GM23338 (cell line): Measurements from ENCODE around the gene SYNE3. TPM values are rescaled to one million over a fixed set of nuclear protein-coding genes. Genes with fewer than 3 reads are reported as not detected.

Source experiments
- ATAC-seq: fragments of 200-7000 bp; cut with Tn5 transposase; 3 replicates; pipeline ENCODE4 v1.9.1; 2020
- DNase-seq: peaks from one replicate; pipeline ENCODE4 v3.0.0-alpha.2; 2015; ENCODE audit warnings: low spot score
- H2AFZ ChIP-seq: fragments of 200-600 bp; sonication (generic); 2 replicates; pipeline ENCODE4 v1.8.0; 2016; ENCODE audit warnings: antibody characterized with exemption, mild to moderate bottlenecking, moderate library complexity
- H3F3A ChIP-seq: fragments of 200-600 bp; sonication (generic); replicated peaks from 2 replicates; pipeline ENCODE4 v1.8.0; 2017; ENCODE audit warnings: antibody characterized with exemption, mixed run types, low read depth
- H3K27ac ChIP-seq: fragments of 200-600 bp; sonication (generic); 2 replicates; pipeline ENCODE4 v1.6.1; 2016; ENCODE audit warnings: low read depth
- H3K27me3 ChIP-seq: fragments of 200-600 bp; sonication (generic); 2 replicates; pipeline ENCODE4 v1.8.0; 2016; ENCODE audit warnings: mild to moderate bottlenecking, mixed run types, moderate library complexity; ENCODE audit not compliant: insufficient read depth
- H3K36me3 ChIP-seq: fragments of 200-600 bp; sonication (generic); 2 replicates; pipeline ENCODE4 v1.8.0; 2016; ENCODE audit warnings: mild to moderate bottlenecking; ENCODE audit not compliant: insufficient read depth
- H3K4me1 ChIP-seq: fragments of 200-600 bp; sonication (generic); 2 replicates; pipeline ENCODE4 v1.8.0; 2016; ENCODE audit warnings: mild to moderate bottlenecking, moderate library complexity; ENCODE audit not compliant: insufficient read depth
- H3K4me2 ChIP-seq: fragments of 200-600 bp; sonication (generic); 2 replicates; pipeline ENCODE4 v1.7.1; 2017; ENCODE audit warnings: mixed run types
- H3K4me3 ChIP-seq: fragments of 200-600 bp; sonication (generic); 2 replicates; pipeline ENCODE4 v1.6.1; 2016; ENCODE audit warnings: mixed run types
- H3K79me2 ChIP-seq: fragments of 200-600 bp; sonication (generic); replicated peaks from 2 replicates; pipeline ENCODE4 v1.8.0; 2017; ENCODE audit warnings: mild to moderate bottlenecking; ENCODE audit not compliant: insufficient read depth
- H3K9me2 ChIP-seq: fragments of 200-600 bp; sonication (generic); 2 replicates; pipeline ENCODE4 v1.8.0; 2017; ENCODE audit not compliant: insufficient read depth
- H4K20me1 ChIP-seq: fragments of 200-600 bp; sonication (generic); replicated peaks from 2 replicates; pipeline ENCODE4 v1.8.0; 2017; ENCODE audit warnings: mild to moderate bottlenecking; ENCODE audit not compliant: insufficient read depth
- H3K27ac Mint-ChIP-seq: 2 replicates; pipeline ENCODE4 v1.8.0; 2020; ENCODE audit warnings: inconsistent platforms, mild to moderate bottlenecking, moderate library complexity, mixed read lengths
- H3K27me3 Mint-ChIP-seq: 3 replicates; pipeline ENCODE4 v1.8.0; 2022; ENCODE audit warnings: low read depth, mild to moderate bottlenecking, moderate library complexity, mixed read lengths, inconsistent platforms; ENCODE audit not compliant: insufficient read depth, poor library complexity
- H3K36me3 Mint-ChIP-seq: 3 replicates; pipeline ENCODE4 v1.8.0; 2021; ENCODE audit warnings: low read depth, mild to moderate bottlenecking, inconsistent platforms, moderate library complexity, mixed read lengths
- H3K4me1 Mint-ChIP-seq: 3 replicates; pipeline ENCODE4 v1.8.0; 2020; ENCODE audit warnings: mild to moderate bottlenecking, inconsistent platforms, mixed read lengths
- H3K4me3 Mint-ChIP-seq: 3 replicates; pipeline ENCODE4 v1.8.0; 2021; ENCODE audit warnings: moderate library complexity, mild to moderate bottlenecking, inconsistent platforms, mixed read lengths
- H3K9me3 Mint-ChIP-seq: 3 replicates; pipeline ENCODE4 v1.8.0; 2020; ENCODE audit warnings: moderate library complexity, mild to moderate bottlenecking, inconsistent platforms, mixed read lengths
- CREB1 ChIP-seq: fragments of 250-450 bp; sonication (Bioruptor Pico); IDR thresholded peaks from 2 replicates; pipeline ENCODE4 v1.5.0; 2020; ENCODE audit warnings: low read depth, mild to moderate bottlenecking, moderate library complexity
- EZH2phosphoT487 ChIP-seq: fragments of 200-600 bp; sonication (generic); IDR thresholded peaks from one replicate; pipeline ENCODE4 v1.8.1; 2018; ENCODE audit warnings: antibody characterized with exemption; ENCODE audit not compliant: unreplicated experiment
- POLR2AphosphoS5 ChIP-seq: IDR thresholded peaks from 2 replicates; pipeline ENCODE4 v1.6.1; 2016; ENCODE audit warnings: antibody characterized with exemption, low read depth
- ZNF114 ChIP-seq: fragments of 250-450 bp; sonication (Bioruptor Pico); IDR thresholded peaks from 2 replicates; pipeline ENCODE4 v1.5.0; 2020; ENCODE audit warnings: mild to moderate bottlenecking, moderate library complexity
- polyA plus RNA-seq: library from polyadenylated mRNA; unstranded; fragments of >200 nt; fragmentation: Nextera tagmentation; extraction: Ambion mirVana; gene quantifications from 2 replicates; pipeline ENCODE4 v1.2.1, GENCODE V29; 2016
- total RNA-seq: library from RNA; depleted of rRNA; stranded (reverse); fragments of >200 nt; shearing (Covaris generic); gene quantifications from 2 replicates; pipeline ENCODE4 v1.2.3, GENCODE V29; 2014
- TF ChIP-seq, protein P1 (sequence below): fragments of 250-450 bp; sonication (Bioruptor Pico); IDR thresholded peaks from 2 replicates; pipeline ENCODE4 v1.5.0; 2020; ENCODE audit warnings: mild to moderate bottlenecking, moderate library complexity
- TF ChIP-seq, protein P2 (sequence below), 2 experiments: fragments of 200-600 bp in 1 of 2; sonication (generic) in 1 of 2; conservative IDR thresholded peaks; 2 replicates each; pipeline versions ENCODE4 v1.5.1 to v1.6.1; 2016 to 2017; ENCODE audit warnings: antibody characterized with exemption in 2 of 2, low read depth in 2 of 2, mild to moderate bottlenecking in 2 of 2, moderate library complexity in 1 of 2

SYNE3 gene
- total and polyA plus RNA-seq, 2 experiments from 2014 or later = 0.02 to 0.03 TPM

DNA sequence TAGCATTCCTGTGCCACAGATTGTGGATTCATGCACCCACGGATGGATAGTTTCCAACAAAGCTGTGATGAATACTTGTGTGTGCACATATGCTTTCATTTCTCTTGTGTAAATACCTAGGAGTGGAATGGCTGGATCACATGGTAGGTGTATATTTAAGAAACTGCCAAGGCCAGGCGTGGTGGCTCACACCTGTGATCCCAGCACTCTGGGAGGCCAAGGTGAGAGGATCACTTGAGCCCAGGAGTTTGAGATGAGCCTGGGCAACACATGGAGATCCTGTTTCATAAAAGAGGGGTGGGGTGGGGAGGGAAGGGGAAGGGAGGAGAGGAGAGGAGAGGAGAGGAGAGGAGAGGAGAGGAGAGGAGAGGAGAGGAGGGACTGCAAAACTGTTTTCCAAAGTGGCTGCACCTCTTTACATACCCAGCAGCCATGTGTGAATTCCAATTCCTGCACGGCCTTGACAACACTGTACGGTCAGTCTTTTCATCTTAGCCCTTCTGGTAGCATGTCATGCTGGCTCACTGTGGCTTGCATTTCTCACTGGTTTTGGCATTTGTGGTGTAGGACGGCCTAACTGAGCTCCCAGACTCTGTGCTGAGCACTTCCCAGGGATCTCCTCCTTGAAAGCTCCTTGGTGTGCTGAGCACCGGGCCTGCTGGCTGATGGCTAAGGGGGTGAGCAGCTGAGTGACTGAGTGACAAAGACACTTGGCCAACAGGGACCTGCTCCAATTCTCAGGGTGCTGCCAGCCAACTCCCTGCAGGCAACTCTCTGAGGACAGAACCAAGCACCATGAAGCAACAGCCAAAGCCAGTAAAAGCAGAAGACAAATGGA is 27.9 kb downstream of the SYNE3 start (continued):
- TF ChIP-seq CREB1 (CRISPR knock-in tag) = no peak
- TF ChIP-seq, protein P1, sequence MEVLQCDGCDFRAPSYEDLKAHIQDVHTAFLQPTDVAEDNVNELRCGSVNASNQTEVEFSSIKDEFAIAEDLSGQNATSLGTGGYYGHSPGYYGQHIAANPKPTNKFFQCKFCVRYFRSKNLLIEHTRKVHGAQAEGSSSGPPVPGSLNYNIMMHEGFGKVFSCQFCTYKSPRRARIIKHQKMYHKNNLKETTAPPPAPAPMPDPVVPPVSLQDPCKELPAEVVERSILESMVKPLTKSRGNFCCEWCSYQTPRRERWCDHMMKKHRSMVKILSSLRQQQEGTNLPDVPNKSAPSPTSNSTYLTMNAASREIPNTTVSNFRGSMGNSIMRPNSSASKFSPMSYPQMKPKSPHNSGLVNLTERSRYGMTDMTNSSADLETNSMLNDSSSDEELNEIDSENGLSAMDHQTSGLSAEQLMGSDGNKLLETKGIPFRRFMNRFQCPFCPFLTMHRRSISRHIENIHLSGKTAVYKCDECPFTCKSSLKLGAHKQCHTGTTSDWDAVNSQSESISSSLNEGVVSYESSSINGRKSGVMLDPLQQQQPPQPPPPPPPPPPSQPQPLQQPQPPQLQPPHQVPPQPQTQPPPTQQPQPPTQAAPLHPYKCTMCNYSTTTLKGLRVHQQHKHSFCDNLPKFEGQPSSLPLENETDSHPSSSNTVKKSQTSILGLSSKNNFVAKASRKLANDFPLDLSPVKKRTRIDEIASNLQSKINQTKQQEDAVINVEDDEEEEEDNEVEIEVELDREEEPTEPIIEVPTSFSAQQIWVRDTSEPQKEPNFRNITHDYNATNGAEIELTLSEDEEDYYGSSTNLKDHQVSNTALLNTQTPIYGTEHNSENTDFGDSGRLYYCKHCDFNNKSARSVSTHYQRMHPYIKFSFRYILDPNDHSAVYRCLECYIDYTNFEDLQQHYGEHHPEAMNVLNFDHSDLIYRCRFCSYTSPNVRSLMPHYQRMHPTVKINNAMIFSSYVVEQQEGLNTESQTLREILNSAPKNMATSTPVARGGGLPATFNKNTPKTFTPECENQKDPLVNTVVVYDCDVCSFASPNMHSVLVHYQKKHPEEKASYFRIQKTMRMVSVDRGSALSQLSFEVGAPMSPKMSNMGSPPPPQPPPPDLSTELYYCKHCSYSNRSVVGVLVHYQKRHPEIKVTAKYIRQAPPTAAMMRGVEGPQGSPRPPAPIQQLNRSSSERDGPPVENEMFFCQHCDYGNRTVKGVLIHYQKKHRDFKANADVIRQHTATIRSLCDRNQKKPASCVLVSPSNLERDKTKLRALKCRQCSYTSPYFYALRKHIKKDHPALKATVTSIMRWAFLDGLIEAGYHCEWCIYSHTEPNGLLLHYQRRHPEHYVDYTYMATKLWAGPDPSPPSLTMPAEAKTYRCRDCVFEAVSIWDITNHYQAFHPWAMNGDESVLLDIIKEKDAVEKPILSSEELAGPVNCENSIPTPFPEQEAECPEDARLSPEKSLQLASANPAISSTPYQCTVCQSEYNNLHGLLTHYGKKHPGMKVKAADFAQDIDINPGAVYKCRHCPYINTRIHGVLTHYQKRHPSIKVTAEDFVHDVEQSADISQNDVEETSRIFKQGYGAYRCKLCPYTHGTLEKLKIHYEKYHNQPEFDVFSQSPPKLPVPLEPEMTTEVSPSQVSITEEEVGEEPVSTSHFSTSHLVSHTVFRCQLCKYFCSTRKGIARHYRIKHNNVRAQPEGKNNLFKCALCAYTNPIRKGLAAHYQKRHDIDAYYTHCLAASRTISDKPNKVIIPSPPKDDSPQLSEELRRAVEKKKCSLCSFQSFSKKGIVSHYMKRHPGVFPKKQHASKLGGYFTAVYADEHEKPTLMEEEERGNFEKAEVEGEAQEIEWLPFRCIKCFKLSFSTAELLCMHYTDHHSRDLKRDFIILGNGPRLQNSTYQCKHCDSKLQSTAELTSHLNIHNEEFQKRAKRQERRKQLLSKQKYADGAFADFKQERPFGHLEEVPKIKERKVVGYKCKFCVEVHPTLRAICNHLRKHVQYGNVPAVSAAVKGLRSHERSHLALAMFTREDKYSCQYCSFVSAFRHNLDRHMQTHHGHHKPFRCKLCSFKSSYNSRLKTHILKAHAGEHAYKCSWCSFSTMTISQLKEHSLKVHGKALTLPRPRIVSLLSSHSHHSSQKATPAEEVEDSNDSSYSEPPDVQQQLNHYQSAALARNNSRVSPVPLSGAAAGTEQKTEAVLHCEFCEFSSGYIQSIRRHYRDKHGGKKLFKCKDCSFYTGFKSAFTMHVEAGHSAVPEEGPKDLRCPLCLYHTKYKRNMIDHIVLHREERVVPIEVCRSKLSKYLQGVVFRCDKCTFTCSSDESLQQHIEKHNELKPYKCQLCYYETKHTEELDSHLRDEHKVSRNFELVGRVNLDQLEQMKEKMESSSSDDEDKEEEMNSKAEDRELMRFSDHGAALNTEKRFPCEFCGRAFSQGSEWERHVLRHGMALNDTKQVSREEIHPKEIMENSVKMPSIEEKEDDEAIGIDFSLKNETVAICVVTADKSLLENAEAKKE (CRISPR knock-in tag) = no peak

DNA sequence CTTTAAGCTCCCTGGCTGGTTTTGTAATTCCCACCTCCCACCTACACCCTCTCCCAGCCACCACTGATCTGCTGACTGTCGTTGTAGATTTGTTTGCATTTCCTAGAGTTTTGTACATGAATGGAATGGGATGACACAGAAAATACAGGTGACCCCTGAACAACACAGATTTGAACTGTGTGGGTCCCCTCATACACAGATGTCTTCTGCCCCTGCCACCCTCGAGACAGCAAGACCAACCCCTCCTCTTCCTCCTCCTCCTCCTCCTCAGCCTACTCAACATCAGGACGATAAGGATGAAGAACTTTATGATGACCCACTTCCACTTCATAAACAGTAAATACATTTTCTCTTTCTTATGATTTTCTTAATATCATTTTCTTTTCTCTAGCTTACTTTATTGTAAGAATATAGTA is 28.8 kb downstream of the SYNE3 start:
- no peak for ATAC-seq
- Histone ChIP-seq H3K4me1 (no peaks in the 10 kb centered on the region; the same call in 1 of the 2 replicates), H3K4me3 (no peak overlapping the region), H3K36me3 (no peaks in the 10 kb centered on the region), H3K27me3 (no peaks in the 10 kb centered on the region), H3K4me2 (no peak overlapping the region), H3F3A (no peaks in the 10 kb centered on the region), H3K79me2 (no peaks in the 10 kb centered on the region), H4K20me1 (no peaks in the 10 kb centered on the region), H3K9me2 (no peaks in the 10 kb centered on the region), H2AFZ (no peak overlapping the region), H3K27ac (no peak overlapping the region)
- Mint-ChIP-seq H3K36me3 (no peaks in the 10 kb centered on the region), H3K9me3 (no peaks in the 10 kb centered on the region), H3K27ac (no peak overlapping the region), H3K4me3 (no peak overlapping the region), H3K4me1 (peaks cover 14% of the 10 kb centered on the region; the same call in 2 of the 3 replicates), H3K27me3 (peaks cover 3% of the 10 kb centered on the region)
- no peak for DNase-seq
- TF ChIP-seq, protein P1 (CRISPR knock-in tag) = no peak
- TF ChIP-seq EZH2phosphoT487 (no peak), ZNF114 (no peak), POLR2AphosphoS5 (no peak)
- TF ChIP-seq, protein P2, sequence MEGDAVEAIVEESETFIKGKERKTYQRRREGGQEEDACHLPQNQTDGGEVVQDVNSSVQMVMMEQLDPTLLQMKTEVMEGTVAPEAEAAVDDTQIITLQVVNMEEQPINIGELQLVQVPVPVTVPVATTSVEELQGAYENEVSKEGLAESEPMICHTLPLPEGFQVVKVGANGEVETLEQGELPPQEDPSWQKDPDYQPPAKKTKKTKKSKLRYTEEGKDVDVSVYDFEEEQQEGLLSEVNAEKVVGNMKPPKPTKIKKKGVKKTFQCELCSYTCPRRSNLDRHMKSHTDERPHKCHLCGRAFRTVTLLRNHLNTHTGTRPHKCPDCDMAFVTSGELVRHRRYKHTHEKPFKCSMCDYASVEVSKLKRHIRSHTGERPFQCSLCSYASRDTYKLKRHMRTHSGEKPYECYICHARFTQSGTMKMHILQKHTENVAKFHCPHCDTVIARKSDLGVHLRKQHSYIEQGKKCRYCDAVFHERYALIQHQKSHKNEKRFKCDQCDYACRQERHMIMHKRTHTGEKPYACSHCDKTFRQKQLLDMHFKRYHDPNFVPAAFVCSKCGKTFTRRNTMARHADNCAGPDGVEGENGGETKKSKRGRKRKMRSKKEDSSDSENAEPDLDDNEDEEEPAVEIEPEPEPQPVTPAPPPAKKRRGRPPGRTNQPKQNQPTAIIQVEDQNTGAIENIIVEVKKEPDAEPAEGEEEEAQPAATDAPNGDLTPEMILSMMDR (conservative IDR thresholded peaks at IDR 0.05; ENCODE audit: low read depth in 2 of 2) = no peak
